ENCODE results near the gene SPRTN.

DNA sequence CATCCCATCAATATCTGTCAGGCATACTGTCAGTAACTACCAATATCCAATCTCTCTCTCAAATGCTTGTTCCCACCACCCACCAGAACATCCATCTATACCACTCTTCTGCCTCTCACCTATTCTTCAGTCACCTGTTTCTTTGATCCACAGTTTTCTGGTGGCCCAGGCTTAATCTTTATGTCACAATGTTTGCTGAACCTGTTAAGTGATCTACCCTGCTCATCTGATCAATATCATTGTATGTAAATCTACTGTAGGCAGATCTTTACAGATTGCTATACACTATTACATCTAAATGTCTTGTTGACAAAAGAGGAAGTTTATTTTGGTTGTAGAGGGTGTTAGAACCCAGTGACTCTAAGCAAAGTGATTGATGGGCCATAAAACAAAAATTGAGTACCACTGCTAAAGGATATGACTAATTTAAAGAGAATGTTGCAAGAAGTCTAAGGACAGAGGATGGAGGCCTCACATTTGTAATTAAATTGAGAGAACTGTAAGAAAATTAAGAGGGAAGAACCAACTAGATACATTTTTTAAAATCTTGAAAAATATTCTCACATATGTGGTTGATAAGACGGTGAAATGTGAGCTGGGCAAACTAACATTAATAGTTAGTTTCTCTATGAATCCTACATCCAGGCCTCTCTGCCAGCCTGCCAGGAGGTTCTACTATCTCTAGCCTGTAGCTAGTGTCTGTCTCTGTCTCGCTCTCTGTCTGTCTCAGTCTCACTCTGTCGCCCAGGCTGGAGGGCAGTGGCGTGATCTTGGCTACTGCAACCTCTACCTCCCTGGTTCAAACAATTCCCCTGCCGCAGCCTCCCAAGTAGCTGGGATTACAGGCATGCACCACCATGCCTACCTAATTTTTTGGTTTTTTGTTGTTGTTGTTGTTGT is 49.9 kb downstream of the SPRTN start:
- TF ChIP-seq ZFX (IDR thresholded peaks at IDR 0.05), result no peak
- TF ChIP-seq, protein P1, sequence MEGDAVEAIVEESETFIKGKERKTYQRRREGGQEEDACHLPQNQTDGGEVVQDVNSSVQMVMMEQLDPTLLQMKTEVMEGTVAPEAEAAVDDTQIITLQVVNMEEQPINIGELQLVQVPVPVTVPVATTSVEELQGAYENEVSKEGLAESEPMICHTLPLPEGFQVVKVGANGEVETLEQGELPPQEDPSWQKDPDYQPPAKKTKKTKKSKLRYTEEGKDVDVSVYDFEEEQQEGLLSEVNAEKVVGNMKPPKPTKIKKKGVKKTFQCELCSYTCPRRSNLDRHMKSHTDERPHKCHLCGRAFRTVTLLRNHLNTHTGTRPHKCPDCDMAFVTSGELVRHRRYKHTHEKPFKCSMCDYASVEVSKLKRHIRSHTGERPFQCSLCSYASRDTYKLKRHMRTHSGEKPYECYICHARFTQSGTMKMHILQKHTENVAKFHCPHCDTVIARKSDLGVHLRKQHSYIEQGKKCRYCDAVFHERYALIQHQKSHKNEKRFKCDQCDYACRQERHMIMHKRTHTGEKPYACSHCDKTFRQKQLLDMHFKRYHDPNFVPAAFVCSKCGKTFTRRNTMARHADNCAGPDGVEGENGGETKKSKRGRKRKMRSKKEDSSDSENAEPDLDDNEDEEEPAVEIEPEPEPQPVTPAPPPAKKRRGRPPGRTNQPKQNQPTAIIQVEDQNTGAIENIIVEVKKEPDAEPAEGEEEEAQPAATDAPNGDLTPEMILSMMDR (IDR thresholded peaks at IDR 0.05 in 2 of 3, conservative IDR thresholded peaks at IDR 0.05 in 1 of 3; ENCODE audit: borderline replicate concordance in 1 of 3, insufficient read depth in 1 of 3, low read depth in 2 of 3, low read length in 2 of 3), result no peak
